ENCODE results near the gene ZNF100.

Gene ZNF100

DNA sequence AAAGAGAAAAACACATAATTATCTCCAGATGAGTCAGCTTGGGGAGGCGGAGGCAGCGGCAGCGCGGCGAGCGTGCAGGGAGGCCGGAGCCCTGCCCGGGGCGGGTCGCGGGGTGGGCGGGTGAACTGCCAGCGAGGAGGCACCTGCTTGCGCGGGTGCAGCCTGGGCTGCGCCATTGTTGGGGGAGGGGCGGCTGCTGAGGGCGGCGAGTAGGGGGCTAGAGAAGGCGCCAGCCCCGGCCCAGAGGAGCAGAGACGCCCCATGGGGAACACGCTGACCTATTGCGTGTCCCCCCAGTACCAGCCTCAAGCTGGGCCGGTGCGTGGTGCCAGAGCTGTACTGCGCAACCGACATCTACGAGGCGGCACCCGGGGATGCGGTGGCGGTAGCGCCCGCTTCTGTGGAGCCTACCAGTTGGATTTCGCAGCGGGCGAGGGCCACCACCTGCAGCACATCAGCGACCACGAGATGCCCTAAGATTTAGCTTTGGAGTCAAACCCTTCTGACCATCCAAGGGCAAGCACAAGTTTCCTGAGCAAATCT is 16.7 kb downstream of the ZNF100 start:
- TF ChIP-seq, protein P1, sequence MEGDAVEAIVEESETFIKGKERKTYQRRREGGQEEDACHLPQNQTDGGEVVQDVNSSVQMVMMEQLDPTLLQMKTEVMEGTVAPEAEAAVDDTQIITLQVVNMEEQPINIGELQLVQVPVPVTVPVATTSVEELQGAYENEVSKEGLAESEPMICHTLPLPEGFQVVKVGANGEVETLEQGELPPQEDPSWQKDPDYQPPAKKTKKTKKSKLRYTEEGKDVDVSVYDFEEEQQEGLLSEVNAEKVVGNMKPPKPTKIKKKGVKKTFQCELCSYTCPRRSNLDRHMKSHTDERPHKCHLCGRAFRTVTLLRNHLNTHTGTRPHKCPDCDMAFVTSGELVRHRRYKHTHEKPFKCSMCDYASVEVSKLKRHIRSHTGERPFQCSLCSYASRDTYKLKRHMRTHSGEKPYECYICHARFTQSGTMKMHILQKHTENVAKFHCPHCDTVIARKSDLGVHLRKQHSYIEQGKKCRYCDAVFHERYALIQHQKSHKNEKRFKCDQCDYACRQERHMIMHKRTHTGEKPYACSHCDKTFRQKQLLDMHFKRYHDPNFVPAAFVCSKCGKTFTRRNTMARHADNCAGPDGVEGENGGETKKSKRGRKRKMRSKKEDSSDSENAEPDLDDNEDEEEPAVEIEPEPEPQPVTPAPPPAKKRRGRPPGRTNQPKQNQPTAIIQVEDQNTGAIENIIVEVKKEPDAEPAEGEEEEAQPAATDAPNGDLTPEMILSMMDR (IDR thresholded peaks at IDR 0.05): no peak

DNA sequence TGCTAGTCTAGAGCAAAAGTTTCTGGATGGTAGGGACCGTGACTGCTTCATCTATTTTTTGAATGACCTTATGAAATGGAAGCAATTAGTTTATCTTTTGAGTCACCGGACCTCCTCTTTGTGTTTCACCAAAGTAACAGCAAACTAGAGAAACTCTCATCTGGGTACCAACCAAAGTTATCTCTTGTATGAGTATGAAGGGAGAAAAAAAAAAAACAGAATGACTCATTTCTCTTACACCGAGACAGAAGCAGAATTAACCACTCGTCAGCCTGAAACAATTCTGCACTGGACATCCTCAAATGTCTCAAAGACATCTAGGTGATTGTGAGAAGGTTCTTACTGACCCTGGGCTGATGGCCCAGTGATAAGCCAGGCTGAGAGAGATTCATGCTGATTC is 18.3 kb downstream of the ZNF100 start:
- TF ChIP-seq, protein P1 (IDR thresholded peaks at IDR 0.05): no peak

DNA sequence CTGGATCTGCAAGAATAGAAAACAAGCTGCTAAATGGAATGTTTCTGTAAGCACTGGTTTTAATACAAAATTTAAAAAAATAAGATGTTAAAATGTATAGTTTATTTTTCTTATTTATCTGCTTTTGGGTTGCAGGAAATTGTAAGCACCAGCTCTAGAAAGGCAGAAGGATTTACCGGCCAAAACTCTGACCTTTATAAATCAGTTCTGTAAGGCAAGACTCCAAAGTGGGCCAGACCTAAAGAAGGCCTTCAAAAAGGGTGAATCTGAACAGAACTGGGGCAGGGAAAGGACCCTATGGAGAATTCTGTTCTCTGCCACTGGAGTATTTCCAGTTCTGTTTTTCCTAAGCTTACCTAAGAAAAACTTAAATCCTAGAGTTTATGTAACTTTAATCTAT is 19.3 kb downstream of the ZNF100 start:
- TF ChIP-seq, protein P1 (IDR thresholded peaks at IDR 0.05): no peak

DNA sequence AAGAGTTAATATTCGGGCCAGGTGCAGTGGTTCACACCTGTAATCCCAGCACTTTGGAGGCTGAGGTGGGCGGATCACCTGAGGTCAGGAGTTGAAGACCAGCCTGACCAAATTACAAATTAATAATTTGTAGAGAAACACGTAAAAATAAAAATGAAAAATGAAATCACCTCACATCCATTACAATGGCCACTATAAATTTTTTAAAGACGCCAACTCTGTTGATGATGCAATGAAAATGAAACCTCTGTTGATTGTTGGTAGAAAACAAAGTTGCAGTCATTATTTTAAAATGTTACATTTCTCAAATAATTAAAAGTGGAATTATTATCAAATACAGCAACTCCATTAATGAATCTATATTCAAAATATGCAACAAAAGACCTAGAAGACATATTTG is 26.8 kb downstream of the ZNF100 start:
- TF ChIP-seq, protein P1 (IDR thresholded peaks at IDR 0.05): no peak

DNA sequence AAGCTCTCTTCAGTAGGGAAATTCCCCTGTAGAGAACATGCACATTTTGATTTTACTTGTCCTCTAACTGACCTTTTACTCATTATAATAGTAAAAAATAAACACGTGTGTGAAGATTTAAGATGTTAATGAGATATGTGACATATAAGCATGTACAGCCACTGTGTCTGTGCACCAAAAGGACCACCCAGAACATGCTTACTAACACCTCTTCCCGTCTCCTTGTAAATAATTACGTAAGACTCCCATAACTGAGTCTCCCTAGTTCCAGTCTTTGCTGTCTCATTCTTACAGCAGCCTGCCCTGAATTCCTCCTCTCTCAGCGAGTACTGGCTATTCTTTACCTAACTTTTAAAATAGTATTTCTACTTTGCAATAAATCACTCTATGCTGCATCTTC is 53.6 kb downstream of the ZNF100 start:
- TF ChIP-seq, protein P1 (IDR thresholded peaks at IDR 0.05): no peak

DNA sequence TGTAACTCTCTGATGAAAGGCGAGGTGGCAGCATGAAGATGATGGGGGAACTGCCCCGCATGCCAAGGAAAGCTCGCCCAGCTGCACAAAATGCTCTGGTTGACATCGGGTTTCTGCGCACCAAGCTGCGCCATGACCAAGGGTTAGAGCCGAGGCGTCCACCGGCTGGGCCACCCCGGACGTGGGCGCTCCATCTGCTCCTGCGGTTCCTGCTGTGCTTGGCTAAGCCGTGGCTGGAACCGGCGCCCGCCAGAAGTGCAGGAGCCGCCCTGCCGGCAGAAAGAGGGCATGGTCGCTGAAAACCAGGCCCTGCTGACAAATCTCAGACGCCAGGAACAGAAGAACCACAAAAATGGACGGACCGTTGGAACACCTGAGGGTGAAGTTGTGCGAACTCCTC is 57.9 kb downstream of the ZNF100 start:
- TF ChIP-seq, protein P1 (IDR thresholded peaks at IDR 0.05): no peak

DNA sequence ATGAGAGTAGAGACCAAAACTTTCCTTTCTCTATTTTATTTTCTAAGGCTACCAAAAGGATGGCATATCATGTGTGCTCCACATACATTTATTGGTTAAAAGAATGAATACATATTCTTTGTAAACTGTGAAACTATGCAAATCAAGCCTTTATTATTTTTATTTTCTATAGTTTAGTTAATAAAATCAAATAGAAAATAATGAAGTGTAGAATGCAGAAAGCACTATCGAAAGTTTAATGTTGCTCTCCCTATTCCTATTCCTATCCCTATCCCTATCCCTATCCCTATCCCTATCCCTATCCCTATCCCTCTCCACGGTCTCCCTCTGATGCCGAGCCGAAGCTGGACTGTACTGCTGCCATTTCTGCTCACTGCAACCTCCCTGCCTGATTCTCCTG is 60.3 kb downstream of the ZNF100 start:
- TF ChIP-seq, protein P1 (IDR thresholded peaks at IDR 0.05): no peak

DNA sequence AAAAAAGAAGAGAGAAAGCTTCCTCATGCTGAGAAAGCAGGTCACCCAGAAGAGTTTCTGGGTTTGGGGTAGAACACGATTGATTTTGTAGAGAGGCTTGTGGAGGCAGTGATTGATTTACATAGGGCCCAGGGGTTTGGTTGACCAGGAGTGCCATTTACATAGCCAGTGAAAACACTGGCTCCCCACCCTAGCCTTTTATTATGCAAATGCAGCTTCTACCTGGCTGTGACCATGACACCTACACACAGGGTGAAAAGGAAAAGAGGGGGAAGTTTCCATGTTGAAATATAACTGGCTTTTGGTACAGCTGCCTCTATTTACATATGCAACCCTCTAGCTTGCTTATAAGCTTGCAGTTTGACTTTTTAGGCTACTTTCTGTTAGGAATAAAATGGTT is 62.0 kb downstream of the ZNF100 start:
- TF ChIP-seq, protein P1 (IDR thresholded peaks at IDR 0.05): no peak

All from LNCAP (cell line).